ENCODE measurements around the gene GAS7.

The GAS7 gene

GRCh38 chr17:10135539-10136257 is 62.7 kb downstream of the GAS7 start:
- Histone ChIP-seq H3K4me1 (ENCODE audit: control insufficient read depth, insufficient read depth, low read length) (peaks cover 11% of the 10 kb centered on the region), H3K36me3 (ENCODE audit: control insufficient read depth in 2 of 2, insufficient read depth in 2 of 2, low read length in 2 of 2) (no peaks in the 10 kb centered on the region), H3K9ac (ENCODE audit: low read length in 2 of 2) (no peak overlapping the region), H3K27me3 (ENCODE audit: control insufficient read depth in 1 of 2, insufficient read depth in 2 of 2, low read length in 2 of 2) (no peaks in the 10 kb centered on the region), H3K27ac (ENCODE audit: low read length) (peak overlapping the region; percentile 24), H3K9me3 (ENCODE audit: control insufficient read depth in 2 of 2, low read length in 2 of 2) (no peaks in the 10 kb centered on the region), H3K4me3 (ENCODE audit: low read length in 2 of 2) (no peak overlapping the region)

- H3K36me3 ChIP-seq (ENCODE audit: control insufficient read depth in 2 of 2, insufficient read depth in 2 of 2, low read length in 2 of 2) = no peaks in the 10 kb centered on the region
- no peaks in the 10 kb centered on the region for H3K9me3 ChIP-seq (ENCODE audit: control insufficient read depth in 2 of 2, low read length in 2 of 2)
- H3K27me3 ChIP-seq (ENCODE audit: control insufficient read depth in 1 of 2, insufficient read depth in 2 of 2, low read length in 2 of 2) = no peaks in the 10 kb centered on the region
- peaks cover 30% of the 10 kb centered on the region for H3K4me1 ChIP-seq (ENCODE audit: control insufficient read depth, insufficient read depth, low read length)
- no peak overlapping the region for H3K9ac ChIP-seq (ENCODE audit: low read length in 2 of 2)
- H3K27ac ChIP-seq (ENCODE audit: low read length) = no peak overlapping the region
- no peak overlapping the region for H3K4me3 ChIP-seq (ENCODE audit: low read length in 2 of 2)
Observed at GRCh38 chr17:10130677-10131076, 67.7 kb downstream of the GAS7 start.

- no peak overlapping the region for H3K9ac ChIP-seq (ENCODE audit: low read length in 2 of 2)
- H3K9me3 ChIP-seq (ENCODE audit: control insufficient read depth in 2 of 2, low read length in 2 of 2) = no peaks in the 10 kb centered on the region
- H3K36me3 ChIP-seq (ENCODE audit: control insufficient read depth in 2 of 2, insufficient read depth in 2 of 2, low read length in 2 of 2) = no peaks in the 10 kb centered on the region
- no peak overlapping the region for H3K4me3 ChIP-seq (ENCODE audit: low read length in 2 of 2)
- no peaks in the 10 kb centered on the region for H3K27me3 ChIP-seq (ENCODE audit: control insufficient read depth in 1 of 2, insufficient read depth in 2 of 2, low read length in 2 of 2)
- H3K4me1 ChIP-seq (ENCODE audit: control insufficient read depth, insufficient read depth, low read length) = peaks cover 28% of the 10 kb centered on the region
- no peak overlapping the region for H3K27ac ChIP-seq (ENCODE audit: low read length)
Observed at GRCh38 chr17:10130263-10130662, 68.1 kb downstream of the GAS7 start.

- peak overlapping the region in 1 of 2 donors; percentile 29 for H3K4me3 ChIP-seq (ENCODE audit: low read length in 2 of 2)
- H3K27ac ChIP-seq (ENCODE audit: low read length) = peak overlapping the region; percentile 60
- no peaks in the 10 kb centered on the region for H3K27me3 ChIP-seq (ENCODE audit: control insufficient read depth in 1 of 2, insufficient read depth in 2 of 2, low read length in 2 of 2)
- no peaks in the 10 kb centered on the region for H3K36me3 ChIP-seq (ENCODE audit: control insufficient read depth in 2 of 2, insufficient read depth in 2 of 2, low read length in 2 of 2)
- H3K9me3 ChIP-seq (ENCODE audit: control insufficient read depth in 2 of 2, low read length in 2 of 2) = no peaks in the 10 kb centered on the region
- peaks cover 34% of the 10 kb centered on the region for H3K4me1 ChIP-seq (ENCODE audit: control insufficient read depth, insufficient read depth, low read length)
- H3K9ac ChIP-seq (ENCODE audit: low read length in 2 of 2) = no peak overlapping the region
Observed at GRCh38 chr17:10127819-10128425, 70.5 kb downstream of the GAS7 start.

- H3K4me1 ChIP-seq (ENCODE audit: control insufficient read depth, insufficient read depth, low read length) = peaks cover 41% of the 10 kb centered on the region
- no peaks in the 10 kb centered on the region for H3K36me3 ChIP-seq (ENCODE audit: control insufficient read depth in 2 of 2, insufficient read depth in 2 of 2, low read length in 2 of 2)
- peak overlapping the region in 1 of 2 donors; percentile 35 for H3K4me3 ChIP-seq (ENCODE audit: low read length in 2 of 2)
- peak overlapping the region; percentile 60 for H3K27ac ChIP-seq (ENCODE audit: low read length)
- H3K27me3 ChIP-seq (ENCODE audit: control insufficient read depth in 1 of 2, insufficient read depth in 2 of 2, low read length in 2 of 2) = no peaks in the 10 kb centered on the region
- no peaks in the 10 kb centered on the region for H3K9me3 ChIP-seq (ENCODE audit: control insufficient read depth in 2 of 2, low read length in 2 of 2)
- H3K9ac ChIP-seq (ENCODE audit: low read length in 2 of 2) = no peak overlapping the region
Observed at GRCh38 chr17:10126616-10127501, 71.5 kb downstream of the GAS7 start.

GRCh38 chr17:10126276-10126615 is 72.2 kb downstream of the GAS7 start:
- Histone ChIP-seq H3K4me1 (ENCODE audit: control insufficient read depth, insufficient read depth, low read length) (peaks cover 43% of the 10 kb centered on the region), H3K9me3 (ENCODE audit: control insufficient read depth in 2 of 2, low read length in 2 of 2) (no peaks in the 10 kb centered on the region), H3K36me3 (ENCODE audit: control insufficient read depth in 2 of 2, insufficient read depth in 2 of 2, low read length in 2 of 2) (no peaks in the 10 kb centered on the region), H3K9ac (ENCODE audit: low read length in 2 of 2) (no peak overlapping the region), H3K4me3 (ENCODE audit: low read length in 2 of 2) (peak overlapping the region in 1 of 2 donors; percentile 35), H3K27me3 (ENCODE audit: control insufficient read depth in 1 of 2, insufficient read depth in 2 of 2, low read length in 2 of 2) (no peaks in the 10 kb centered on the region), H3K27ac (ENCODE audit: low read length) (peak overlapping the region; percentile 60)

GRCh38 chr17:10125531-10126275 is 72.7 kb downstream of the GAS7 start:
- Histone ChIP-seq H3K4me3 (ENCODE audit: low read length in 2 of 2) (peak overlapping the region in 1 of 2 donors; percentile 35), H3K4me1 (ENCODE audit: control insufficient read depth, insufficient read depth, low read length) (peaks cover 46% of the 10 kb centered on the region)

GRCh38 chr17:10123093-10123492 is 75.3 kb downstream of the GAS7 start:
- Histone ChIP-seq H3K4me3 (ENCODE audit: low read length in 2 of 2) (no peak overlapping the region), H3K27ac (ENCODE audit: low read length) (peak overlapping the region; percentile 18)

More at GRCh38 chr17:10125531-10126275, 72.7 kb downstream of the GAS7 start:
- H3K27me3 ChIP-seq (ENCODE audit: control insufficient read depth in 1 of 2, insufficient read depth in 2 of 2, low read length in 2 of 2) = no peaks in the 10 kb centered on the region
- H3K9ac ChIP-seq (ENCODE audit: low read length in 2 of 2) = no peak overlapping the region
- peak overlapping the region; percentile 37 for H3K27ac ChIP-seq (ENCODE audit: low read length)
- no peaks in the 10 kb centered on the region for H3K36me3 ChIP-seq (ENCODE audit: control insufficient read depth in 2 of 2, insufficient read depth in 2 of 2, low read length in 2 of 2)
- H3K9me3 ChIP-seq (ENCODE audit: control insufficient read depth in 2 of 2, low read length in 2 of 2) = no peaks in the 10 kb centered on the region

GRCh38 chr17:10121971-10122707 is 76.3 kb downstream of the GAS7 start:
- H3K36me3 ChIP-seq (ENCODE audit: control insufficient read depth in 2 of 2, insufficient read depth in 2 of 2, low read length in 2 of 2) = no peaks in the 10 kb centered on the region

More at GRCh38 chr17:10123093-10123492, 75.3 kb downstream of the GAS7 start:
- Histone ChIP-seq H3K9ac (ENCODE audit: low read length in 2 of 2) (no peak overlapping the region), H3K4me1 (ENCODE audit: control insufficient read depth, insufficient read depth, low read length) (peaks cover 63% of the 10 kb centered on the region), H3K9me3 (ENCODE audit: control insufficient read depth in 2 of 2, low read length in 2 of 2) (no peaks in the 10 kb centered on the region), H3K36me3 (ENCODE audit: control insufficient read depth in 2 of 2, insufficient read depth in 2 of 2, low read length in 2 of 2) (no peaks in the 10 kb centered on the region), H3K27me3 (ENCODE audit: control insufficient read depth in 1 of 2, insufficient read depth in 2 of 2, low read length in 2 of 2) (no peaks in the 10 kb centered on the region)

GRCh38 chr17:10120749-10121148 is 77.7 kb downstream of the GAS7 start:
- peaks cover 47% of the 10 kb centered on the region for H3K4me1 ChIP-seq (ENCODE audit: control insufficient read depth, insufficient read depth, low read length)
- H3K9ac ChIP-seq (ENCODE audit: low read length in 2 of 2) = no peak overlapping the region
- no peaks in the 10 kb centered on the region for H3K27me3 ChIP-seq (ENCODE audit: control insufficient read depth in 1 of 2, insufficient read depth in 2 of 2, low read length in 2 of 2)
- H3K27ac ChIP-seq (ENCODE audit: low read length) = peak overlapping the region; percentile 24
- no peaks in the 10 kb centered on the region for H3K9me3 ChIP-seq (ENCODE audit: control insufficient read depth in 2 of 2, low read length in 2 of 2)
- H3K36me3 ChIP-seq (ENCODE audit: control insufficient read depth in 2 of 2, insufficient read depth in 2 of 2, low read length in 2 of 2) = no peaks in the 10 kb centered on the region
- H3K4me3 ChIP-seq (ENCODE audit: low read length in 2 of 2) = no peak overlapping the region

More at GRCh38 chr17:10121971-10122707, 76.3 kb downstream of the GAS7 start:
- Histone ChIP-seq H3K4me3 (ENCODE audit: low read length in 2 of 2) (no peak overlapping the region), H3K27me3 (ENCODE audit: control insufficient read depth in 1 of 2, insufficient read depth in 2 of 2, low read length in 2 of 2) (no peaks in the 10 kb centered on the region), H3K9me3 (ENCODE audit: control insufficient read depth in 2 of 2, low read length in 2 of 2) (no peaks in the 10 kb centered on the region), H3K27ac (ENCODE audit: low read length) (peak overlapping the region; percentile 41), H3K4me1 (ENCODE audit: control insufficient read depth, insufficient read depth, low read length) (peaks cover 58% of the 10 kb centered on the region), H3K9ac (ENCODE audit: low read length in 2 of 2) (no peak overlapping the region)

Data from stomach smooth muscle (tissue), 2 donors.